ENCODE data around the gene MRPS23. TPM values are rescaled to one million over a fixed set of nuclear protein-coding genes. Genes with fewer than 3 reads are reported as not detected.

MRPS23 gene
- 40.3 TPM for polyA plus RNA-seq (2013, experiment 1 of 4)
- 42.0 TPM for polyA plus RNA-seq (2013, experiment 2 of 4)
- polyA plus RNA-seq (2013, experiment 3 of 4), result 31.9 TPM
- polyA plus RNA-seq (2013, experiment 4 of 4), result 38.3 TPM

DNA sequence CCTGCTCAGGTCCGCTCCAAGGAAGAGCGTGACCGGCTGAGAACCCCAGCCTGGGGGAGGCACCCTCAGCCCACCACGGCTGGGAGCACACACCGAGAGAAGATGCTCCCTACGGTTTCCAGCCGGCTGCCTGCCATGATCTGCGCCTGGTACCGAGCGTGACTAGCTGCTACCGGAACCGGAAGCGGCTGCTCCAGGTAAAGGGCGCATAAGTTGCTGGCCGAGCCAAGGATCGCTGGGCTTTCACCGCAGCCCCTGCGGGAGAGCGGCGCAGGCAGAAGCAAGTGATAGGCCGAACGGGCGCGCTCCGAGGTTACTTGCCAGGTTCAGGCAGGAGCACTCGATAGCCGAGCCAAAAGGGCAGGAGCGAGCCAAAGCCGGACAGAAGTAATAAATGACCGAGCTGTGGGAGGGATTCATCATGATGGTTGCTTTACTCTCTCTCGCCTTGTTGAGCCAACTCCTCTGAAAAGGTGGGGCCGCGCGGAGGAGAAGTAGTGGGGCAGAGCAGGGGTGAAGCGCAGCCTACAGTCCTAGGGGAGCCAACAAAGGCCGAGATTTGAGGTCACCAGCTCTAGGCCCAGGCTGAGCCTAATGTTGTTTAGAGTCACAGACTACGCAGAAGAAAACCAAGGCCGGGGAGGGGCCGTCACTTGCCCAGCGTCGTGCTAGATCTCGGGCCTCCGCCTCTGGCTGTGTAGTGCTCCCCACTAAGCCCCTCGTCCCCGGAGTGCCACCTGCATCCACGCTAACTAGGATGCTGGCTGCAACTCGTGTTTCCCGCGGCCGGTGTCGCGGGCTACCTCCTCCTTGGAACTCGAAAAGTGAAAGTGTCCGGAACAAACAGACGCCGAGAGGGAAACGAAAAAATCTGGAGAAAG is at the start of gene MRPS23:
MRPS23 (minus strand) TSS at position 171 of the 881 bp plus-strand sequence; CDS start at position 137, 34 bp downstream.
- Histone ChIP-seq H3K27me3 (ENCODE audit: control insufficient read depth, insufficient read depth, low read length, poor library complexity, severe bottlenecking) (no peaks in the 10 kb centered on the region), H3K4me1 (ENCODE audit: control insufficient read depth, insufficient read depth, low read length) (peaks cover 9% of the 10 kb centered on the region), H3K9me3 (ENCODE audit: control insufficient read depth, low read length) (no peaks in the 10 kb centered on the region), H3K36me3 (ENCODE audit: control insufficient read depth, insufficient read depth, low read length) (peaks cover 3% of the 10 kb centered on the region), H3K4me3 (ENCODE audit: insufficient read depth, low read depth, low read length) (peak within 1 kb of the TSS; percentile 93), H3K27ac (ENCODE audit: insufficient read depth, low read depth, low read length, poor library complexity, severe bottlenecking) (peak within 1 kb of the TSS; percentile 4)
- WGBS, 2 experiments, result 3 to 5% methylated on average over 57 of the region's 57 CpGs

DNA sequence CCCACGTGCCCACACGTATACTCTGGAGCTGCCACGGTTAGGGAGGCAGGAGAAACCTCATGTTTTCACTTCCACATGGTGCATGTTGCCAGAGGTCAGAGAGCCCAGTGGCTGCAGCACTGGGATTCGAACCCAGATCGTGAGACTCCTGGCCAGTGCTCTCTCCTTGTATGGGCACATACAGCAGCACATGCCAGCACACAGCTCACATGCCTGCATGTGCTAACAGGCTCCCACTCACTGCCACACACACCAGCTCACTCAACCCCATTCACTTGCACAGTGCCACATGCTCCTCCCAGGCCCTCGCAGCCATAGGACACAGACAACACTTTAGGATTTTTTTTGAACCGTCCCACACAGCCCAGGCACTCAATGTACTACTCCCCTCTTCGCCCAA is 49.5 kb upstream of the MRPS23 start:
- Histone ChIP-seq H3K4me3 (ENCODE audit: insufficient read depth, low read depth, low read length) (no peak overlapping the region), H3K27ac (ENCODE audit: insufficient read depth, low read depth, low read length, poor library complexity, severe bottlenecking) (peak overlapping the region; percentile 76), H3K36me3 (ENCODE audit: control insufficient read depth, insufficient read depth, low read length) (no peaks in the 10 kb centered on the region), H3K4me1 (ENCODE audit: control insufficient read depth, insufficient read depth, low read length) (peaks cover 35% of the 10 kb centered on the region), H3K9me3 (ENCODE audit: control insufficient read depth, low read length) (no peaks in the 10 kb centered on the region), H3K27me3 (ENCODE audit: control insufficient read depth, insufficient read depth, low read length, poor library complexity, severe bottlenecking) (no peaks in the 10 kb centered on the region)
- WGBS, 2 experiments, result 77 to 80% methylated on average over 8 of the region's 8 CpGs

DNA sequence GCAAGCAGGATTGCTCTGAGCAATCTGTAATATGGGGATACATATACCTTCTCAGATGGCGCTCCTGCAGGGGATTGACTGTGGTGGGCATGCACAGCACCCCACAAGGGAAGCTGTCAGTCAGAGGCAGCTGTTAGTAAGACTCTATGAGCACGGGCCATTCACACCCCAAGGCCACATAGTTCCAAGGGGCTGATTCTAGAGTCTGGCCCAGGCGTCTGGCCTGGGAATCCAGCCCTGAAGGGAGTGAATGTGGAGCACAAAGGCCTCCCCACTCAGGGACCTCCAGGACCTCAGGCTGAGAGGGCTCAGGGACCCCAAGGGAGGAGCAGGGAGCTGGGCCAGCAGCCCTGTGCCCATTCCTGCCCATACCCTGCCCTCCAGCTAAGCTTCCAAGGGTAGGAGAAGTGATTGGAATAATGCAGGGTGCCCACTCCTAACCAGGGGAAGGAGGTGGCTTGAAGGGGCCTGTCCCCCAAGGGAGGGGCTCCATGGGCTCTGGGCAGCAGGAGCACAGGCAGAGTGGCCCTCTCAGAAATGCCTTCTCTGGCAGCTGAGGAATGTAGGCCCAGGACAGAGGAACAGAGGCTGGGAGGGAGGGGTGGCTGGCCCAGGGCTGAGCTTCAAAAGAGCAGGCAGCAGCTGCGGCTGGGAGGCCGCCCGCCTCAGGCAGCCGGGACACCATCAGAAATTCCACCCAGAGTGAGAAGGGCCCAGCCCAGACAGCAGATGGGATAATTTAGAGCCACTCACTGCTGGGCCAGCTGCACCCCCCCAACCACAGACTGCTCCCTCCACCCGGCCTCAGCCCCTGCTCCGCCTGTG is 48.9 kb upstream of the MRPS23 start:
- H3K4me1 ChIP-seq (ENCODE audit: control insufficient read depth, insufficient read depth, low read length), result peaks cover 30% of the 10 kb centered on the region
- no peak overlapping the region for H3K4me3 ChIP-seq (ENCODE audit: insufficient read depth, low read depth, low read length)
- H3K27me3 ChIP-seq (ENCODE audit: control insufficient read depth, insufficient read depth, low read length, poor library complexity, severe bottlenecking), result no peaks in the 10 kb centered on the region
- H3K9me3 ChIP-seq (ENCODE audit: control insufficient read depth, low read length), result no peaks in the 10 kb centered on the region
- no peaks in the 10 kb centered on the region for H3K36me3 ChIP-seq (ENCODE audit: control insufficient read depth, insufficient read depth, low read length)
- 32 to 37% methylated on average over 9 of the region's 9 CpGs for WGBS, 2 experiments
- peak overlapping the region; percentile 76 for H3K27ac ChIP-seq (ENCODE audit: insufficient read depth, low read depth, low read length, poor library complexity, severe bottlenecking)

DNA sequence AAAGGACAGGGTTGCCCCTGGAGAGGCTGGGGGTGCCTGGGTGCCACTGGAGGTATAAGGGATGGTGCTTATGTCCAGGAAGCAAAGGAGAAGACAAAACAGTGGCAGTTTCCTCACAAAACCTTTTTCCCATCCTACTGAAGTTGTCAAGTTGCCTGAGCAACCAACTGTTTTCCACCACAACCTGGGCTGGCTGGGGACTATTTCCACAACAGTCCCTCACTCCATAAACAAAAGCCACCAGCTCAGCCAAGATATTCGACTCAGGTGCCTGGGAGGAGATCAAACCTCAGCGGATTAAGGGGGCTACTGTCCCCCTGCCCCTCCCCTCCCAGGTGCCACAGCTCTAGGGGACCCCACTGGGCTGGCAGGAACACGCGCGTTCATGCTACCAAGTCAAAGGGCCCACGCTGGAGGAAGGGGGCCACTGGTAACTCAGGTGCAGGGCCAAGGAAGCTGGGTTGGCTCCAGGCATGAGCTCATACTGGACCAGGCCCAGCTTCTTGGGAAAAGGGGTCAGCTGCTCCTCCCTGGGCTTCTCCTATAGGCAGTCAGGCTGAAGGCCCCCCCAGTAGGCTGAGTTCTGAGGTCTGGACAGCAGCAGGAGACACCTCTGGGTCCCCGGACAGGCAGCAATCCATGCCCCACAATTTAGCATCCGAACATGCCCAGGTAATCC is 45.7 kb upstream of the MRPS23 start:
- Histone ChIP-seq H3K27ac (ENCODE audit: insufficient read depth, low read depth, low read length, poor library complexity, severe bottlenecking) (no peak overlapping the region), H3K4me1 (ENCODE audit: control insufficient read depth, insufficient read depth, low read length) (peaks cover 41% of the 10 kb centered on the region), H3K9me3 (ENCODE audit: control insufficient read depth, low read length) (no peaks in the 10 kb centered on the region), H3K27me3 (ENCODE audit: control insufficient read depth, insufficient read depth, low read length, poor library complexity, severe bottlenecking) (no peaks in the 10 kb centered on the region), H3K4me3 (ENCODE audit: insufficient read depth, low read depth, low read length) (no peak overlapping the region), H3K36me3 (ENCODE audit: control insufficient read depth, insufficient read depth, low read length) (no peaks in the 10 kb centered on the region)
- 93% methylated on average over 8 of the region's 8 CpGs for WGBS, 2 experiments

DNA sequence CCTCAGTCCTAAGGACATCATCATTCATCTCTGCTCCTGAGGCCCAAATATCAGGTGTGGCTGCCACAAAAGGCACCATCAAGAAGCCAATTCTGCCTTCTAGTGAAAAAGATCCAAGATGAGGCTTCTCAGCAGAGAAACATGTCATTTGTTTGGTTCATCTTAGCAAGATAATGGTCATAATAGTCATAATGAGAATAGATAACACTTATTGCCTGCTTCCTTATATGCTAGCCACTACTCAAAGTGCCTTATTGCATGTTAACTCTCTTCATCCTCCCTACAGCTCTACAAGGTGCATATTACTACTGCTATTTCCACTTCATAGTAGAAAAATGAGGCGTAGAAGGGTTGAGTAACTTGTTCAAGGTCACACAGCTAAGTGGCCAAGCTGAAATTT is 45.0 kb upstream of the MRPS23 start:
- WGBS, 2 experiments, result 94 to 95% methylated on average over 1 of the region's 1 CpG
- Histone ChIP-seq H3K36me3 (ENCODE audit: control insufficient read depth, insufficient read depth, low read length) (no peaks in the 10 kb centered on the region), H3K27ac (ENCODE audit: insufficient read depth, low read depth, low read length, poor library complexity, severe bottlenecking) (no peak overlapping the region), H3K27me3 (ENCODE audit: control insufficient read depth, insufficient read depth, low read length, poor library complexity, severe bottlenecking) (no peaks in the 10 kb centered on the region), H3K4me3 (ENCODE audit: insufficient read depth, low read depth, low read length) (no peak overlapping the region), H3K9me3 (ENCODE audit: control insufficient read depth, low read length) (no peaks in the 10 kb centered on the region), H3K4me1 (ENCODE audit: control insufficient read depth, insufficient read depth, low read length) (peaks cover 37% of the 10 kb centered on the region)

DNA sequence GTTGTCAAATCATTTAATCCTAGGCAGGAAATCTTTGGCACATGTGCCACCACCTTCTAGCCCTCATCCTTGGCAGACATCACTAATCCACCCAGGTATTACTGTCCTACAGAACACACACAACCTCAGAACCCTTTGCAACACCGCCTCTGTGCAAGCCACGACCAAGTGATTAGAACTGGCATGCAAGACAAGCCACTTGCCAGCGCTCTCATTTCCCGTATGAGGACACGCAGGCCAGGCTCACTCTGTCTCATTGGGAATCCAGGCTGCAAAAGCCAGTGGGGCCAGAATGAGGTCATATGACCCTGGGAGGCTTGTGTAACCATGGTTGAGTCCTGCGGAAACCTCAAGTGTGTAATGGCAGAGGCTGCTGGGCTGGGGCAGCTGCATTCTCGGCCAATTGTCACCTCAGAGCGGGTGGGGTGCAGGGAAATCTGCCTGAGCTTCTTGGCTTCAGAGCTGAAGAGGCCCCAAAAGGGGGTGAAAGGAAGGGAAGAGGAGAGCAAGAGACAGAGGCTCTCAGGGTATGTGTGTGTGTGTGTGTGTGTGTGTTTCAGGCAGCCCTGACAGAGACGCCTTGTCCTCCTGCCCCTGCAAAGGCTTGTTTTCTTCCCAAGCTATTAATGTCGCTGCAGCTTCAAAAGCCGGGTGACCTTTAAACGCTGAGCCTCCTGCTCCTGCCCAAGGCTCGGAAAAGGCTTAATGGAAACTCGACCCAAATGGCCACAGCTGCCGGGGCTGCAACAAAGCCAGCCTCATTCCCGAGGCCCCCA is 43.2 kb upstream of the MRPS23 start:
- Histone ChIP-seq H3K9me3 (ENCODE audit: control insufficient read depth, low read length) (no peaks in the 10 kb centered on the region), H3K27ac (ENCODE audit: insufficient read depth, low read depth, low read length, poor library complexity, severe bottlenecking) (peak overlapping the region; percentile 95), H3K4me3 (ENCODE audit: insufficient read depth, low read depth, low read length) (peak overlapping the region; percentile 10), H3K27me3 (ENCODE audit: control insufficient read depth, insufficient read depth, low read length, poor library complexity, severe bottlenecking) (no peaks in the 10 kb centered on the region), H3K4me1 (ENCODE audit: control insufficient read depth, insufficient read depth, low read length) (peaks cover 21% of the 10 kb centered on the region), H3K36me3 (ENCODE audit: control insufficient read depth, insufficient read depth, low read length) (no peaks in the 10 kb centered on the region)
- 32 to 36% methylated on average over 16 of the region's 16 CpGs for WGBS, 2 experiments

DNA sequence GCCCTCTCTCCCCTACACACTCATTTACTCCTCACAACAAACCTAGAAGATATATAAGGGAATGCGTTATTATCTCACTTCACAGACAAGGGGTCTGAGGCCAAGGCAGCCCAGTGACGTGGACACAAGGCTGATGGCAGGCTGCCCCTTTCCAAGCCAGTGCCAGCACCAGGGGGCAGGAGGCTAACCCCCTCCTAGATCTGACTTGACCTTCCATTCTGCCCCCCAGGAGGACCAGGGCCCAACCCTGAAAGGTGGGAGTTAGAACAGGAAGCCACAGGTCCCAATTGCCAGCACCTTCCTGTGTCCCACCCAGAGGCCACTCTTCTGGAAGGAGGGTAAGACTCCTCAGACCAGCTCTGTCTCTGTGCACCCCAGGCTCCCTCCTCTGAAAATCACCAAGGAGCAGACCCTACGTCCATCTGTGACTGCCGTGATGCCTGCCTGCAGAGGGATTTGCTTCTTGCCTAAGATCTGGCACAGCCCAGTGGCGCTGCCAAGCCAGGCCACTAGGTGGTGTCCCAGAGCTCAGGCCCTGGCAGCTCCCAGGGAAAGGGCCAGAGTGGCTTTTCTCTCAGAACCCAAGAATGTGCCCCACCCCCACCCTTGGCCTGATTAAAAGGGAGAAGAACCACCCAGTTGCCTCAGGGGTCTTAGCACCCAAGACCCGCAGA is 42.4 kb upstream of the MRPS23 start:
- Histone ChIP-seq H3K36me3 (ENCODE audit: control insufficient read depth, insufficient read depth, low read length) (no peaks in the 10 kb centered on the region), H3K27me3 (ENCODE audit: control insufficient read depth, insufficient read depth, low read length, poor library complexity, severe bottlenecking) (no peaks in the 10 kb centered on the region), H3K4me1 (ENCODE audit: control insufficient read depth, insufficient read depth, low read length) (peaks cover 16% of the 10 kb centered on the region), H3K27ac (ENCODE audit: insufficient read depth, low read depth, low read length, poor library complexity, severe bottlenecking) (peak overlapping the region; percentile 95), H3K4me3 (ENCODE audit: insufficient read depth, low read depth, low read length) (no peak overlapping the region), H3K9me3 (ENCODE audit: control insufficient read depth, low read length) (no peaks in the 10 kb centered on the region)
- 52 to 56% methylated on average over 6 of the region's 6 CpGs for WGBS, 2 experiments

DNA sequence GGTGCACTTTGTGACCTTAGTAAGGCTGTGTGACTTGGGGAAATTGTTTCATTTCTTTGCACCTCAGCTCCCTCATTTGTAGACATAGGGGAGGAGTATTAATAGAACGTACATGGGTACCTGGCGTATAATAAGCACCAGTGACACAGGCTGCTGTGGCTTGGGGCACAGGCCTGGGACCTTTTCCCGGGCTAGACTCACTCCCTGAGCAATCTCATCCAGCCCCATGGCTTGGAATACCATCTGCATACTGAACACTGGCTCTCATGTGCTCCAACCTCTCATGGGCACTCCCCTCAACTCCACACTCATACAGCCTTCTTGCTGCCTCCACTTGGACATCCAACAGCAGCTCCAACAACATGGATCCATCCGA is 41.0 kb upstream of the MRPS23 start:
- Histone ChIP-seq H3K4me1 (ENCODE audit: control insufficient read depth, insufficient read depth, low read length) (peaks cover 16% of the 10 kb centered on the region), H3K4me3 (ENCODE audit: insufficient read depth, low read depth, low read length) (no peak overlapping the region)
- 95 to 96% methylated on average over 4 of the region's 4 CpGs for WGBS, 2 experiments

More for the DNA sequence above, 41.0 kb upstream of the MRPS23 start:
- Histone ChIP-seq H3K9me3 (ENCODE audit: control insufficient read depth, low read length) (no peaks in the 10 kb centered on the region), H3K36me3 (ENCODE audit: control insufficient read depth, insufficient read depth, low read length) (no peaks in the 10 kb centered on the region), H3K27me3 (ENCODE audit: control insufficient read depth, insufficient read depth, low read length, poor library complexity, severe bottlenecking) (no peaks in the 10 kb centered on the region), H3K27ac (ENCODE audit: insufficient read depth, low read depth, low read length, poor library complexity, severe bottlenecking) (no peak overlapping the region)

Measured in ectodermal cell (in vitro differentiated cells).